GM21576 (cell line): Measurements from ENCODE around the gene PKIG.

Source experiments
- ATAC-seq: cut with Tn5 transposase; IDR thresholded peaks from one replicate; pipeline ENCODE4 v1.9.1; 2021; ENCODE audit warnings: mild to moderate bottlenecking, moderate library complexity; ENCODE audit not compliant: unreplicated experiment

The PKIG gene

DNA sequence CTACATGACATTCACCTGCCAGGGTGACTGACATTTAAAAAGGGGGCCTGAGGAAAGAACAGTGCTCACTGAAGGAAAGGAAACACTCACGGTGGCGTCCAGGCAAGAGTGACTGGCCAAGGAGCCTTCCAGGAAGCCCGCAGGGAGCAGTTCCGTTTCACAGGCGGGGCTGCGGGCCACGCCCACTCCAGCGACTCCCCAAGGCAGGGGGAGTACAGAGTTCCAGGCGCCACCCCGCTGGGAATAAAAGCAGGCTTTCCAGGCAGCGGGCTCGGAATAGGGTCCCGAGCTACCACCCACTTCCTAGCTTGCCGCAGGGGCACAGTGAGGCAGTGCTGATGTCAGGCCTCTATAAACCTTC is 34.2 kb downstream of the PKIG start:
- ATAC-seq, result no peak

DNA sequence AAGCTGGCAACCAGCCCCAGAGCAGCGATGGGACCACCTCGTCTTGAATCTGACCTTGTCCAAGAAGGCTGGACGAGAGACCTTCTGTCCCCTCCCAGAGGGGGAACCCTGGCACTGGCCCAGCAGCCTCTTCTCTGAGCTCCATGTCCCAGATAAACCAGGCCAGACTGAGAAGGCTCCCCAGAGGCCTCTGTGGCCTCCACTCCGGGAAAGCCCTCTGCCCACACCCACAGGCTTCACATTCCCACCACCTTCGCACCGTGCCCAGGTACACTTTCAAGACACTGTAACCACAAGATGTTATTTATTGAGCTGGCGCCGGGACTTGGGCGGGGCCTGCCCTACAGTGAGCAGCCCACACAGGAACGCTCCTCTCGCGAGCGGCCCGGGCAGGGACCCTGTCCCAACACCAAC is 35.9 kb downstream of the PKIG start:
- ATAC-seq, result no peak

DNA sequence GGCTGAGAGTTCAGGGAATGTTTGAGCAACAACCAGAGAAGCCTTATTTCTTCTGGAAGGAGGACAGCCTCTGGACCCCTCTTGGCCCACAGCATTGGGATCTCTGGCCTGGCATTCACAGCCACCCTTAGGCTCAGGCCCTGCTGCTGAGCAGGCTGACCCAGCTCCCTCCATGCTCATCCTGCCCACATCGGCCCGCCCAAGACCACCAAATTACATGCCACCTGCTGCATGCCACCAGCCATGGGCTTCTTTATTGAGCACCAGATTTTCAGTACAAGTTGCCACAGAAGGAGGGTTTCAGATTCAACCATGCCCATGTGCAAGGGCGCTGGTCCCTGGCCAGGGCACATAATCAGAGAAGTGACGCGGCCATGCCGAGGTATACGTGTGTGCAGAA is 36.9 kb downstream of the PKIG start:
- ATAC-seq, result no peak

GRCh38 chr20:44620030-44620429 is 37.7 kb downstream of the PKIG start:
- no peak for ATAC-seq

GRCh38 chr20:44621325-44621724 is 38.9 kb downstream of the PKIG start:
- no peak for ATAC-seq

GRCh38 chr20:44621939-44622338 is 39.6 kb downstream of the PKIG start:
- ATAC-seq, result no peak

GRCh38 chr20:44622501-44623270 is 40.3 kb downstream of the PKIG start:
- ATAC-seq, result no peak

DNA sequence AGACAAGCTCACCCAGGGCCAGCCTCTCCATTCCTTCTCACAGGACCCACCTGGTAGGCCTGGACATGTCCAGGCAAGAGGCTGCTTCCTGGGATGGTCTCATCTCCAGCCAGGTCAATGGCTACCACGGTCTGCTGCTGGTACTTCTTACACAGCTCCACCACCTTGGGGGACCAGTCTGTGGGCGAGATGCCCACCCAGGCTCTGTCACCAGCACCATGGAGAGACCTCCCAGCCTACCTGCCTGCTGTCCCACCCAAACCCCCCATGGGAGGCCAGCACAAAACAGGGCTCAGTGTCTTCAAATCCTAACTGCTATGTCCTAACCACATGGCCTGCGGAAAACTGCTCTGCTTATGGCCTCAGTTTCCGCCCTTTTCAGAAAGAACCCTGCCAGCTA is 41.8 kb downstream of the PKIG start:
- ATAC-seq, result no peak

- no peak for ATAC-seq
Observed at GRCh38 chr20:44624743-44625271, 42.4 kb downstream of the PKIG start.

DNA sequence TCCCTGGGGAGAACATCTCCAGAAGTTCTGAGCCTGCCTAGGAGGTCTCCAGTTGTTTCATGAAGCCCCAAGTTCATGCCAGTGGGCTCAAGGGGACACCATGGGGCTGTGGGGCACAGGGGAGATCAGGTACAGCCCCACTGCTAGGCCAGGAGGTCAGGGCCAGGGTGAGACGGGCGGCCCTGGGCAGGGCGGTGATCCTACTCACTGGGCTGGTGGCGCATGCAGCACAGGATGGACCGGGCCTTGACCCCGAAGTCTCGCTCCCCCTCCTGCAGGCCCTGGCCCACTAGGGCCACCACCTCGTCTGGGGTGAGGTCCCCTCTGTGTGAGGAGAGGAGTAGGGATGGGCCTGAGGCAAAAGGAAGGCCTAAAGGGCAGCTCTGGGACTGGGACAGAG is 43.0 kb downstream of the PKIG start:
- ATAC-seq, result no peak

DNA sequence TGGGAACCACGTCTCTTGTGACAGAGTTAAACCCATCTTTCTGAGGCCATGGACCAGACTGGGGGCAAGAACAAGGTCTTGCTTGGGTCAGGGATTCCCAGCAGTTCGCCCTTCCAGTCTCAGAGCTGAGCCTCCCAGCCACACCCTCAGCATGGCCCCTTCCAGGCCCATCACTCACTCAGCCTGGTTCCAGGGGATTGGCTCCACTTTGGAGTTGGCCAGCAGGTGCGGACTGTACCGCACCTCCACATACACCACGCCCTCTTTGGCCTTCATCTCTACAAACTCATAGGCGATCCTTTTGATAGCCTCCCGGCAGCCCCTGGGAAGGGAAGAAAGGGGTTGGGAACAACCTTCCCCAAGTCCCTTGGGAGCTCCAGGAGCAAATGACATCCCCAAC is 43.9 kb downstream of the PKIG start:
- no peak for ATAC-seq

- no peak for ATAC-seq
Observed at GRCh38 chr20:44627364-44628010, 45.1 kb downstream of the PKIG start.

DNA sequence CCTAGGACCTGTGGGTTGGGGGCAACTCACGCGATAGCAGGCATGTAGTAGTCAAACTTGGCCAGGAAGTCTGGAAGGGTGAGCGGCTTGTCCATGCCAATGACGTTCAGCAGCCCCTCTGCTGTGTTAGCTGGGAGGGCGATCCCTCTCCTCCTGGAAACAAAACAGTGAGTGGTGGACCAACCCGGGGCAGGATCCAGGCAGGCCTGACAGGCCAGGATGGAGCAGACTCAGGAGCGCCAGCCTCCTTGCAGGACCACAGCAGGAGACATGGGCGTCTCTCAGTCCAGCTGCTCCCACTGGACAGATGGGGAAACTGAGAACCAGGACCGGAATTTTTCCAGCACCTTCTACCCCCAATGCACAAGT is 46.6 kb downstream of the PKIG start:
- ATAC-seq, result no peak

DNA sequence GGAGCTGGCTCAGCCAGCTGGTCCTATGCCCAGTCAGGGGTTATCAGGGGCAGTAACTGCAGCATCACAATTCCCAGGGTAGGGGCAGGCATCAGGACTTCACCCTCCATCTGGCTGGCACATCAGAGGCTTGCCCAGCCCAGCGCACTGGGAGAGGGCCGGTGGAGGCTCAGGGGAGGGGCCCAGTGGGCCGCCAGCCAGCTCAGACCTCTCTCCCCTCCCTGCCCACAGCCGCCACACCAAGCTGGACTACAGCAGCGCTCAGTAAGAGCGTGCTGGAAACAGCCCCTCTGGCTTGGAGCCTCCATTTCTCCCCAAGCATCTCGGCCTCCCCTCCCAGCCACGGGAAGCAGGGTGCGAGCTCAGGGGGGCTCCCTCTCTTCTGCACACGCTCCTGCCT is 47.2 kb downstream of the PKIG start:
- ATAC-seq, result no peak

- ATAC-seq, result no peak
Observed at GRCh38 chr20:44630297-44630696, 47.9 kb downstream of the PKIG start.

GRCh38 chr20:44632103-44632752 is 49.8 kb downstream of the PKIG start:
- ATAC-seq, result no peak

GRCh38 chr20:44633187-44633810 is 50.9 kb downstream of the PKIG start:
- no peak for ATAC-seq

DNA sequence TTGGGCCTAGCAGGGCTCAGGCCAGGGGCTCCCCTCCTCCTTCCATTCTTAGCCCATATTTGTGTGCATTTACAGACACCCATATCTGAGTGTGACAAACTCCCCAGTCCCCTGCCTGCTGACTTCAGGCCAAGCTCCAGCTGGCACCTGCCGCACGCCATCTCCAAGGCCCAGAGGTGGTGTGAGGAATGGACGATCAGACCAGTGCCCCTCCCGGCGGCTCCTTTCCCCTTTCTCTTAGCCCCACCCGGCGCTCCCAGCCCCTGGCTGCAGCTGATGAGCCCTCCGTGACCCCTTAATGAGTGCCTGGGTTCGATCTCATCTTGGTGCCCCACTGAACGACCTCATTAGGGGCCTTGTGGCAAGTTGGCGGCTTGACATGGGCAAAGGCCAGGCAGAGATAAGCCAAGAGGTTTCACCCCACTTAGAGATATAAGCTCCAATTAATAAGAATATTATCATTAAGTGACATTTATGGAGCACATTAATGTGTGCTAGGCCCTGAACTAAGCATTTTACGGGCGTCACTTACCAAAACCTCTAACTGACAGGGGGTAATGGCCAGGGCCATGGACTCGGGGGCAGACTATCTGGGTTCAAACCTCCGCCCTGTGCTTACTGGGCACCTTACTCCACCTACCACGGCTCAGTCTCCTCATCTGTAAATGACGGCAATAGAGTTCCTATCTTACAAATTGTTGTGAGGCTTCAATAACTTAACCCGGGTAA is 51.7 kb downstream of the PKIG start:
- no peak for ATAC-seq

DNA sequence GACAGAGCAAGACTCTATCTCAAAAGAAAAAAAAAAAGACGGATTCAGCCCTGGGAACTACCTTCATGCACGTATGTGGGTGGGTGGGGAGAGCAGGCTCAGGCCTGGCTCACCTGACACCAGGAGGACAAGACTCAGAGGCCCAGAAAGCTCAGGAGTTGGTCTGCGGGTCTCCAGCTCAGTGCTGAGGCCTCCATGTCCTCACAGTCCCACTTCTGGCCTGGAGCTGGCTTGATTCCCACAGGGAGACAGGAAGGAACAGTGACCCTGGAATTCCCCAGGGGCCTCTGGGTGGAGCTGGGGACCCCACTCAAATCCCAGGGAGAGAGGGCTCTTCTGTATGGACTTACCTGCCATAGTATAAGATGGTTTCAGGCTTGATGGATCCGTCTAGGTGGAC is 53.5 kb downstream of the PKIG start:
- no peak for ATAC-seq

DNA sequence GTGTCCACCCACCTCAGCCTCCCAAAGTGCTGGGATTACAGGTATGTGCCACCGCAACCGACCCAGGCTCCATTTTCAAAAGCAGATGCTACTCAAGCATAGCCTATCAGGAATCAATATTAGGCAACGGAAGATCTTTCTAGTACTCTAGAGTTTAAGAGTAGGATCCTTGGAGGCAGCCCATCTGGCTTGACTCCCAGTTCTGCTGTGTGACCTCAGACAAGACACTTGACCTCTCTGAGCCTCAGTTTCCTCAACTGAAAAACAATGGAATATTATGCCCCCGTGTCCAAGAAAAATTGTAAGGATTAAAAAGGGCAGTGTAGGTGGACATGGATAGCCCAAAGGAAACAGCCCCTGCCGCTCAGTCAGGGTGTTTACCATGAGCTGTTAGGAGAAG is 54.7 kb downstream of the PKIG start:
- no peak for ATAC-seq
